ENCODE data around the gene AGAP3.

Gene AGAP3

GRCh38 chr7:151137076-151137675 is 50.9 kb downstream of the AGAP3 start:
- no peak for DNase-seq (ENCODE audit: low read depth)

- no peak for DNase-seq (ENCODE audit: low read depth)
These were observed 51.5 kb downstream of the AGAP3 start for GRCh38 chr7:151137791-151138152.

GRCh38 chr7:151138153-151138851 is 52.0 kb downstream of the AGAP3 start:
- no peak for DNase-seq (ENCODE audit: low read depth)

- DNase-seq (ENCODE audit: low read depth) = no peak
These were observed 53.0 kb downstream of the AGAP3 start for GRCh38 chr7:151139071-151139790.

- DNase-seq (ENCODE audit: low read depth) = no peak
These were observed 53.5 kb downstream of the AGAP3 start for GRCh38 chr7:151139791-151140190.

DNA sequence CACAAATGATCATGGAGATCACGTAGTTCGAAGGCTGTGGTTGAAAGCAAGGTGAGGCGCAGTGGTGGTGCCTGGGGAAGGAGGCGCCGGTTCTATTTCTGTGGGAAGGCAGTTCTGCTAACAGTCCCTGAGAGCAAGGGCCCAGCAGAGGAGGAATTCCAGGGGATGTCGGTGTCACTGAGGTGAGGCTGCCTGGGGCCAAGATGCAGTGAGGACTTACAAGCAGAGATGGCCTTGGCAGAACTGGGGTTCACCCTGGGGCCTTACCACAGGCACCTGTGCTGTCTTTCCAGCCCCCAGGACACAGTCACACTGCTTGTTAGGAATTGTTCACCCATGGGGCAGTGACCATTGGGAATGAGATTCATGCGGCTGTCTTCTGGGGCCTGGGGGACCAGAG is 54.6 kb downstream of the AGAP3 start:
- DNase-seq (ENCODE audit: low read depth) = no peak

- no peak for DNase-seq (ENCODE audit: low read depth)
These were observed 55.1 kb downstream of the AGAP3 start for GRCh38 chr7:151141311-151141854.

DNA sequence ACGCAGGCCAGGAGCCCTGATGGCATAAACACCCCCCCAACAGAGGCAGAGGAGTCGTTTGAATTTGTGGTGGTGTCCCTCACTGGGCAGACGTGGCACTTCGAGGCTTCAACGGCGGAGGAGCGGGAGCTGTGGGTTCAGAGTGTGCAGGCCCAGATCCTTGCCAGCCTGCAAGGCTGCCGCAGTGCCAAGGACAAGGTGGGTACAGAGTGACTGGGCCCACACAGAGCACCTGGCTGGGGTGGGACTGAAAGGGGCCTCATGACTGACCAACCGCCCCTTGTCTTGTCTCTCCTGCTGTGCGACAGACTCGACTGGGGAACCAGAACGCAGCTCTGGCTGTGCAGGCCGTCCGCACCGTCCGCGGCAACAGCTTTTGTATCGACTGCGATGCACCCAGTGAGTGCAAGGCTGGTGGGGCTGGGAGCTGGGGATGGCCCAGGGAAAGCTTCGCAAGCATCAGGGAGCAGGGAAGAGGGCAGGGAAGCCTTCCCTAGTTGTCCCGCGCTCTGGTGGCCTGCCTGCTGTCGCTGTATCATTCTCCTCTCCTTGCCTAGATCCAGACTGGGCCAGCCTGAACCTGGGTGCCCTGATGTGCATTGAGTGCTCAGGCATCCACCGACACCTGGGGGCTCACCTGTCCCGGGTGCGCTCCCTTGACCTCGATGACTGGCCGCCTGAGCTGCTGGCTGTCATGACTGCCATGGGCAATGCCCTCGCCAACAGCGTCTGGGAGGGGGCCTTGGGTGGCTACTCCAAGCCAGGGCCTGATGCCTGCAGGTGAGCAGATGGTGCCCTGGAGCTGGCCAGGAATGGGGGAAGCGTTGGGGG is 55.8 kb downstream of the AGAP3 start:
- no peak for DNase-seq (ENCODE audit: low read depth)

DNA sequence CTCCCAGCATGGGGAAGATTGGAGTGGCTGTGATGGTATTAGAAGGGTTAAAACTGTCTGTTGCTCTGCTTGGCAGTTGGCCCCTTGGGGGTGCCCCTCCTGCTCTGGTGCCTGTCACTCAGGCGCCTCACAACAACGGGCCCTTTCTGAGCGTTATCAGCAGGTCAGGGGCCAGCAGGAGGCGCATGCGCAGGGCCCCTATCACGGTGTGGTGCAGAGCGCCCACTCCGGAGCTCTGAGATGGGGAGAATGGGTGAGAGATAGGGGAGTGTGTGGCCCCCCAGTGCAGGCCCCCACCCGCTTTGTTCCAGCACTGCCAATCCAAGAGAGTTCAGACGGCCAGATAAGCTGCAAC is 56.4 kb downstream of the AGAP3 start:
- DNase-seq (ENCODE audit: low read depth) = no peak

- no peak for DNase-seq (ENCODE audit: low read depth)
These were observed 57.2 kb downstream of the AGAP3 start for GRCh38 chr7:151143261-151144015.

GRCh38 chr7:151144387-151144786 is 58.1 kb downstream of the AGAP3 start:
- no peak for DNase-seq (ENCODE audit: low read depth)

DNA sequence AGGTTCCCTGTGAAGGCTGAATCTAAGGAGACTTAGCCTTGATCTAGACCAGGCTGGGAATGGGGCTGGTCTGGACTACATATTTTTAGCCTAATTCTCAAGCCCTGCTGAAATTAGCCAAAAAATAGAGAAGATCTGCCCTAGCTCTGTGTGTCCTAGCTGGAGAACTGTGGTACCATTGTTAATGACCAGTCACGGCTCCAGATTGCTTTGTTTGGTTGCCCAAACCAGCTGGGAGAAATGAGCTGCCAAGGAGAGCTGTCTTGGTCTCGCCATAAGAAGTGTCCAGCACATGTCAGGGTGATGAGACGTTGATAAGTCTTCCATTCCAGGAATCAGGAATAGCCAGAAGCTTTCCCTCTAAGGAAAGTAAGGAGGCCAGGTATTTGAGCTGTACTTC is 60.5 kb downstream of the AGAP3 start:
- DNase-seq (ENCODE audit: low read depth) = no peak

- DNase-seq (ENCODE audit: low read depth) = no peak
These were observed 62.3 kb downstream of the AGAP3 start for GRCh38 chr7:151148319-151149259.

DNA sequence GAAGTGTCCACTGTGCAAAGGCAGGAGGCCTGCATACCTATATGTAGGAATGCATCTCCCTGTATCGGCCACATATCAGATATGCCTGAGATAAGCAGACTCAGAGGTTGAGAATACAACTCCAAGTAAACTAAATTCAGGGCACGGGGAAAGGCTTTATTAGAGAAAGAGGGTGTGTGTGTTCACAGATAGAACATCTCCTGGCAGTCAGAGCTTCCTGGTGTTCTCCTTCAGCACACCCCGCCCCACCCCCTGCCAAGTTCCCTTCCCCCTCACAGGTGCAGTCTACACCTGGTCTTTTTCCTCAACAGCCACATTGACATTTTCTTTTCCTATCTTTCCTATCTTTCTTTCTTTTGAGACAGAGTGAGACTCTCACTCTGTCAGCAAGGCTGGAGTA is 64.1 kb downstream of the AGAP3 start:
- DNase-seq (ENCODE audit: low read depth) = no peak

DNA sequence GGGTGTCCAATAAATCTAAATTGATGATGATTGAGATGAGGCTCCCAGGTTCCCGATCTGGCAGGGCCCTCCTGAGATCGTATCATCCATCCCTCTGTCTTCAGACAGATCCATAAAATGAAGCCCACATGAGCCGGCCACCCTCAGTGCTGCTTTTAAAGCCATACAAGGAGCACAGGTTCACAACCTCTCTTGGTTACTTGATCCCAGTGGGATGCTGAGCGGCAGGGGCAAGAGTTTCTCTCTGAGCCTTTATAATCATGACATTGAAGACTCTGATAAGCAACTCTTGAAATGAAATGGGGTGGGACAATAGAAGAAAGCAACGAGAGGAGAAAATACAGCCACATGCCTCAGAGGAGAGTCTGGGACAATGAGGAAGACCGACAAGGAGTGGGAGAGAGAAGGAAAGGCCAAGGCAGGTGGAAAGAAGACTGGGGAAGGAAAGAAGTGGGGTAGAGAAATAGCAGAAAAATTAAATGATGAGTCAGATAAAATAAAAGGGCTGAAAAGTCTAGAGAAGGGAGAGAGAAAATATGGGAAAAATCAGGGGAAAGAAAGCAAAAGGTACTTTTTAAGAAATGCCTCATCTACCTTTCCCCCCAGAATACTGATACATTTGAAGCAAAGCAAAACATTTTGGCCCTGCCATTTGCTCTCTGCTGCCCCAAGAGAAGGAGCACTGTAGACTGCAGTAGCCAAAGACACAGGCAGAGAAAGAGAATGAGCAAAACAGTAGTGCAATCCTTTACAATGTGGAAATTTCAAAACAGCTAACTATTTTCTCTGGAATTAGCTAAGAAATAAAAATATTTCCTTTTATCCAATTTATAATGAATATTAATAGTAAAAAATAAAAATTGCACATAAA is 66.6 kb downstream of the AGAP3 start:
- DNase-seq (ENCODE audit: low read depth) = no peak

DNA sequence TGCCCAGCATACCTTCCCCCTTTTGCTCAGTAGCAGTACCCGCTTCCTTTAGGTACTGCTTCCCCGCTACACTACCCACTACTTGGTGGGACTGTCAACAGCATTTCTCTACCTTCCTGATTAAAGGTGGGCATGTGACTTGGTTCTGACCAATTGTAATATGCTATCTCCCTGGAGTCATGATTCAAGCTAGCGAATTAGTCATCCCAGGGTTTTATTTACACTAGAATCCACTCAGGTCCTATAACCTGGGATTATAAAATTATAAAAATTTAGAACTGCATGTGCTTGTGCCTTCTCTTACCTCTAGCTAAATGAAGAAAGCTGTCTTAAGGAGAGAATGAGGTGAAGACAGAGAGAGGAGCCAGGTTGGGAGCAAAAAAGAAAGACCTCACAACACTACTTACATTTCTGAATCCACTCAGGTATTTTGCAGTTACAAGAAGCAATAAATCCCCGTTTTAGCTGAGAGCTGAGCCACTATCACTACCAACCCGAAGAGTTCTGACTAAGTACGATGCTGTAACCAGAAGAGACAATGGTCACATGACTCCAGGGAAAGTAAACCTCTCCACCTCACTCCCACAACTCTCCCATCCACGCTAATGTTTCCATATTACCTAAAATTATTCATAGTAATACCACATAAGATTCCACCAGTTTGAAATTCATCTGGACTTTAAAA is 71.5 kb downstream of the AGAP3 start:
- DNase-seq (ENCODE audit: low read depth) = no peak

DNA sequence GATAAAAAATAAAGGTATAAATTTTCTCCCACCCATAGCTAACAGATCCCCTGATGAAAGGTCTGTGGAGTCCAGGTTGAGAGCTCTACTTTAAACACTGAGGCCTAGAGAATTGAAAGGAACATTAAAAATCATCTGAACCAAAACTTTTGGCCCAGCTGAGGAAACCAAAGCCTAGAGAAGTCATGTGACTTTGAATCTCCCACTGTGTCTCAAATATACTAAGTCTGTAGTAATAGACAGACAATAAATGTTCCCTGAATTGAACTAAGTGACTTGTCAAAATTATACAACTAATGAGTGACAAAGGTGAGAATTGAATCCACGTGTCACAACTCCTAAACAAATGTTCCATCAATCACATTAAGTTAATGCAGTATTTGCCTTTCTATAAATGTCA is 75.5 kb downstream of the AGAP3 start:
- DNase-seq (ENCODE audit: low read depth) = no peak

DNA sequence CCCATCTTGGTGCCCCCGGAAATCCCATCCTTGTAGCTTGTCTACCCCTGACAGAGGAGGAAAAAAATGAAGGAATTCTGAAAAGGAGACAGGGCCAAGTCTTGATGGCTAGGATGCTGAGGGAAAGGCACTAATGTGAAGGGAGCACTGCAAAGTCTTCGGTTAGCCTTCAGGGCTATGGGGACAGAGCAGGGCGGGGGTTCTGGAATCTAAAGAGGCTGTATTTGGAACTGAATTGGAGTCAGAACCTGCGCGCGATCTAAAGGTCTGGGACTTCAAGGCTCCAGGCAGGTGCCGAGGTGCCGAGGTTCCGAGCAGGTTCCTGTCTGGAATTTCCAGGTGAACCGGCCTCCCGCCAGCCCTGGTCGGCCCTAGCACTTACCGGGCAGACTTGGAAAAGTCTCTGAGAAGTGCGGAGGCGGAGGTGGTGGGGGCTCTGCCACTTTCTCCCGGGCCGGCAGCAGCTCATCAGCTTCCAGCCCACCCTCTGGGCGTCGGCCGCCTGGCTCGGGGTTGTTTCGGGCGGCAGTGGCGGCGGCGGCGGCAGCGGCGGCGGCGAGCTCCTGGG is 80.4 kb downstream of the AGAP3 start:
- no peak for DNase-seq (ENCODE audit: low read depth)
